Endothelial cell of umbilical vein (primary cell): ENCODE results near the gene SCAF1.

ENCODE experiments used
- EZH2 ChIP-seq: IDR thresholded peaks from 2 replicates; pipeline ENCODE4 v1.6.1; 2012; ENCODE audit warnings: borderline replicate concordance, low read depth, mild to moderate bottlenecking, moderate library complexity, low read length, inconsistent platforms; ENCODE audit not compliant: severe bottlenecking
- POLR2A ChIP-seq: IDR thresholded peaks from 2 replicates; pipeline ENCODE4 v1.6.1; 2012; ENCODE audit warnings: low read depth, mild to moderate bottlenecking, control low read depth, low read length
- POLR2AphosphoS5 ChIP-seq: IDR thresholded peaks from 2 replicates; pipeline ENCODE4 v1.6.1; 2012; ENCODE audit warnings: low read depth, mild to moderate bottlenecking, control low read depth, low read length, moderate library complexity; ENCODE audit not compliant: insufficient read depth
- TF ChIP-seq, protein P1 (sequence below), 2 donors: IDR thresholded peaks; 1 replicate in 1 of 2; 2 replicates in 1 of 2; pipeline ENCODE4 v1.5.1; 2011; ENCODE audit warnings: low read length in 2 of 2, mild to moderate bottlenecking in 2 of 2, moderate library complexity in 2 of 2, control low read depth in 1 of 2, inconsistent platforms in 1 of 2, low read depth in 1 of 2; ENCODE audit not compliant: insufficient read depth in 1 of 2; ENCODE audit errors: extremely low read depth in 1 of 2

DNA sequence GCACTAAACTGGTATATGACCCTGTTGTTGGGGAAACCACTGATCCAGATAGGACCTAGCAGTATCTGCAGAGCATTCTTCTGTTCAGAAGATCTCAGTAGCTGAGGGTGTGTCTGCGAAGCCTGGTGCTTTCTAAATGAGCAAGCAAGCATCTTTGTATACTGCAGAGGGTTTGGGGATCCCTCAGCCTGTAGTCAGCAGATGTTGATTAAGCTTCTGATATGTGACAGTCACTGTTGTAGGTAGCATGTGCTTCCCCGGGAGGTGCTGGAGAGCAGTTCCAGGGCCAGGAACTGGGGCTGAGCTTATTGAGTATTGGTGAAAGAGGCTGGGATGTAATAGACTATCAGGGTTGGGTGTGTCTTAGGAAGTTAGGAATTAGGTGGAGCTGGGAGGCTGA, 1.5 kb downstream of the SCAF1 start:
- TF ChIP-seq, protein P1, sequence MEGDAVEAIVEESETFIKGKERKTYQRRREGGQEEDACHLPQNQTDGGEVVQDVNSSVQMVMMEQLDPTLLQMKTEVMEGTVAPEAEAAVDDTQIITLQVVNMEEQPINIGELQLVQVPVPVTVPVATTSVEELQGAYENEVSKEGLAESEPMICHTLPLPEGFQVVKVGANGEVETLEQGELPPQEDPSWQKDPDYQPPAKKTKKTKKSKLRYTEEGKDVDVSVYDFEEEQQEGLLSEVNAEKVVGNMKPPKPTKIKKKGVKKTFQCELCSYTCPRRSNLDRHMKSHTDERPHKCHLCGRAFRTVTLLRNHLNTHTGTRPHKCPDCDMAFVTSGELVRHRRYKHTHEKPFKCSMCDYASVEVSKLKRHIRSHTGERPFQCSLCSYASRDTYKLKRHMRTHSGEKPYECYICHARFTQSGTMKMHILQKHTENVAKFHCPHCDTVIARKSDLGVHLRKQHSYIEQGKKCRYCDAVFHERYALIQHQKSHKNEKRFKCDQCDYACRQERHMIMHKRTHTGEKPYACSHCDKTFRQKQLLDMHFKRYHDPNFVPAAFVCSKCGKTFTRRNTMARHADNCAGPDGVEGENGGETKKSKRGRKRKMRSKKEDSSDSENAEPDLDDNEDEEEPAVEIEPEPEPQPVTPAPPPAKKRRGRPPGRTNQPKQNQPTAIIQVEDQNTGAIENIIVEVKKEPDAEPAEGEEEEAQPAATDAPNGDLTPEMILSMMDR (IDR thresholded peaks at IDR 0.05; ENCODE audit: extremely low read depth in 1 of 2, insufficient read depth in 1 of 2, low read depth in 1 of 2, low read length in 2 of 2): no peak
- TF ChIP-seq POLR2AphosphoS5: no peak
- TF ChIP-seq POLR2A: no peak
- TF ChIP-seq EZH2: no peak
